Transverse colon (tissue), 4 donors: Measurements from ENCODE around the gene NPLOC4.

Experiments
- EP300 ChIP-seq: sonication (generic); formaldehyde crosslinking; IDR thresholded peaks from one replicate; pipeline ENCODE4 v1.6.1; 2017; ENCODE audit warnings: antibody characterized with exemption, low read depth
- POLR2A ChIP-seq: fragments of 450-650 bp; IDR thresholded peaks from one replicate; pipeline ENCODE4 v1.6.1; 2016; ENCODE audit warnings: antibody characterized with exemption, mild to moderate bottlenecking, moderate library complexity
- POLR2AphosphoS5 ChIP-seq, 3 donors: sonication (generic); formaldehyde crosslinking; IDR thresholded peaks; one replicate each; pipeline ENCODE4 v1.6.1; 2016; ENCODE audit warnings: antibody characterized with exemption in 3 of 3
- TF ChIP-seq, protein P1 (sequence below), 5 experiments: fragments of 200-600 bp in 3 of 5; fragments of 450-650 bp in 2 of 5; sonication (generic) in 3 of 5; IDR thresholded peaks; 1 replicate in 2 of 5; 2 replicates in 3 of 5; pipeline ENCODE4 v1.5.1; 2016 to 2017; ENCODE audit warnings: antibody characterized with exemption in 5 of 5, inconsistent platforms in 3 of 5, mild to moderate bottlenecking in 2 of 5, moderate library complexity in 1 of 5

DNA sequence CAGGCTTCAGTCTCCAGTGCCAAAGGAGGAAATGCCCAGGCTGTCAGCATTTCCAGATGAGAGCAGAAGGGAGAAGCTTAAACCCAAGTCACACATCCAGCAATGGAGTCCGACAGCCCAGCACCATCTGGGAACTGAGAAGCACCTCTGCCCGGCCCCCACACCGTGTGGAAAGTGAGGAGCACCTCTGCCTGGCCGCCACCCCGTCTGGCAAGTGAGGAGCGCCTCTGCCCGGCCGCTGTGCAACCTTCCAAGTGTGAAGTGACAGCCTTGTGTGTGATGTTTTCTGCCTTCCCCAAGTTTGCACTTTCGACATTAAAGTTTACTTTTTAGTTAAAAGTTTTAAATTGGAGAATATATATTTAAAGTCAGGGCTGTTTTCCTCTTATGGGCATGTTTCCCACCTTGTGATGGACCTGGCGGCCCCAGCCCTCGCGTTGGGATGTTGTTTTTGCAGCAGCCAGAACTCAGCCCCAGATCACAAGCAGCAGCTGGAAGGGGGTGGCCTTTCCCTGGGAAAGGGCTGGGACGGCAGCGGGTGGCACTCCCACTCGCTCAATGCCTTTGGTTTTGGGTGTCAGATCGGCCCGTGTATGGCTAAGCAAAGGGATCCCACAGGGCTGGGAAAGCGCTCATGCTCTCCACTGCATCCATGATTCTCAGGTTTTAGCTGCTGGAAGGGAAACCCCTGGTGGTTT is 36.8 kb upstream of the NPLOC4 start:
- TF ChIP-seq, protein P1, sequence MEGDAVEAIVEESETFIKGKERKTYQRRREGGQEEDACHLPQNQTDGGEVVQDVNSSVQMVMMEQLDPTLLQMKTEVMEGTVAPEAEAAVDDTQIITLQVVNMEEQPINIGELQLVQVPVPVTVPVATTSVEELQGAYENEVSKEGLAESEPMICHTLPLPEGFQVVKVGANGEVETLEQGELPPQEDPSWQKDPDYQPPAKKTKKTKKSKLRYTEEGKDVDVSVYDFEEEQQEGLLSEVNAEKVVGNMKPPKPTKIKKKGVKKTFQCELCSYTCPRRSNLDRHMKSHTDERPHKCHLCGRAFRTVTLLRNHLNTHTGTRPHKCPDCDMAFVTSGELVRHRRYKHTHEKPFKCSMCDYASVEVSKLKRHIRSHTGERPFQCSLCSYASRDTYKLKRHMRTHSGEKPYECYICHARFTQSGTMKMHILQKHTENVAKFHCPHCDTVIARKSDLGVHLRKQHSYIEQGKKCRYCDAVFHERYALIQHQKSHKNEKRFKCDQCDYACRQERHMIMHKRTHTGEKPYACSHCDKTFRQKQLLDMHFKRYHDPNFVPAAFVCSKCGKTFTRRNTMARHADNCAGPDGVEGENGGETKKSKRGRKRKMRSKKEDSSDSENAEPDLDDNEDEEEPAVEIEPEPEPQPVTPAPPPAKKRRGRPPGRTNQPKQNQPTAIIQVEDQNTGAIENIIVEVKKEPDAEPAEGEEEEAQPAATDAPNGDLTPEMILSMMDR (IDR thresholded peaks at IDR 0.05): no peak
- TF ChIP-seq EP300 (no peak), POLR2A (no peak), POLR2AphosphoS5 (IDR thresholded peaks at IDR 0.05) (no peak)
